ENCODE data around the gene RHBDL1.

Gene RHBDL1

DNA sequence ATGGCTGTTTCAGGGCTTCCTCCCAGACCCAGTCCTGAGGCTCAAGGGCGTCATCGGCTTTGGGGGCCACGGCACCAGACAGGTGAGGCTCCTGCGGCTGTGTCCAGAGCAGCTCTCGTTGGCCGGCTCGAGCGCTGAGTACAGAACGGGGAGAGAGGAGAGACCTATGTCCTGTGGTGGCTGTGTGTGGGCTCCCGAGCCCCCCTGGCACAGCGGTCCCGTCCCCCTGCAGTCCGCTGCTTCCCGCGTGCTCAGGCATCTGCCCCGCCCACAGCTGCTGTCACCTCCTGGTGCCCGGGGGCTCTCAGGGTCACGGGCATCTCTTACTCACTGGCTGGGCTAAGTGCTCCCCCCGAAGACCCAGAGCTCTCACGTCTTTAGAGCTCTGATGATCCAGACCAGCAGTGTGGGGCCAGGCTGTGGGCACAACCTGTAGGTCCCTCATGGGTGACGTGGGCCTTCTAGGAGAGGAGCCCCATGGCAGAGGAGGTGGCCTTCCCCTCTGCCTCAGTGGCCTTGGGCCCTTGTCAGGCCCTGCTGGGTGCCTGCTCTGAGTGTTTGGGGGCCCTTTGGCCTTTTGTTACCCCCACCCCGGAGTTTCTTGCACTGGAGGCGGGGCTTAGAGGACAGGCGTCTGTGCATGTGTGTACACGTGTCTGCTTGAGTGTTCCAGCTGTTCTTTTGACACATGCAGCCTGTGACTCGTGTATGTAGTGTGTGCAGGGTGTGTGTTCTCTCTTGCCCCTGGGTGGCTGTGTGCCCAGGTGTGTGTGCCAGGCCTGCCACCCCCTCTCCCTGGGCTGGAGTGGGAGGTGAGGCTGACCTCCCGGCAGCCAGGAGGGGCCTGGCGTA lies 22.8 kb upstream of the RHBDL1 start:
- no peak for DNase-seq (ENCODE audit: low read depth in 2 of 2)

GRCh38 chr16:654034-654433 lies 21.4 kb upstream of the RHBDL1 start:
- DNase-seq (ENCODE audit: low read depth in 2 of 2): no peak

GRCh38 chr16:657487-657886 lies 18.0 kb upstream of the RHBDL1 start:
- DNase-seq (ENCODE audit: low read depth in 2 of 2): no peak

GRCh38 chr16:658679-659571 lies 16.5 kb upstream of the RHBDL1 start:
- DNase-seq (ENCODE audit: low read depth in 2 of 2): no peak

DNA sequence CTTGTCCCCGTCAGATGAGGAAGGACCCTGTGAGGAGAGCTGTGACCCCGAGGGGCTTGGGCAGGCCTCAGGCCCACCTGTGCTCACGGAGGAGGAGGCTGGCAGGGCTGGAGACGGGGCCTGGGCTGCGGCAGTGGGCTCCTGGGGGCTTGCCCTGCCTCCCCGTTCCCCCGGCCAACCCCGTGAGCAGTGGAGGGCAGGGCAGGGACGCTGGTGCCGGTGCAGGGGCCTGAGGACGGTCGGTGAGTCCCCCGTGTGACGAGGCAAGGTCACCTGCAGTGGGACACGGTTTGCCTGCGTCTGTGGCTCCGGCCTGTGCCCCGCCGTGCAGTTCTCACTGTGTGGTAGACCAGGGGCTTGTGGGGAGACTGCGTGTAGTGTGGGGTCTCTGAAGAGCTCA lies 15.9 kb upstream of the RHBDL1 start:
- DNase-seq (ENCODE audit: low read depth in 2 of 2): no peak

DNA sequence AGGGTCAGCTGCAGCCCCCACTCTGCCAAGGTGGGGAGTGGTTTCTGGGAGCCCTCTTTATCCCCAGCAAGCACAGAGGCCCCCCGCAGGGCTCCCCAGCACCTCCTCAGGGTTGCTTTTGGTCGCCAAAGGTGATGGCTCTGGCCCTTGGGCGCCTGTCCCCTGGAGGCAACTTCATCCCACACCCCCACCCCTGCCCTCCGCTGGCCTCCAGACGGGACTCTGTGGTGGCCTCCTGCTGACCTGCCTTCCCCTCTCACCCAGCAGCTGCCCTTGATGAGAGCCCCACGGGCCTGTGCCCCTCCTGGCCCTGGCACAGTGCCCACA lies 15.4 kb upstream of the RHBDL1 start:
- DNase-seq (ENCODE audit: low read depth in 2 of 2): no peak

GRCh38 chr16:660459-661183 lies 14.8 kb upstream of the RHBDL1 start:
- DNase-seq (ENCODE audit: low read depth in 2 of 2): peak in 1 of 2 donors; percentile 45

DNA sequence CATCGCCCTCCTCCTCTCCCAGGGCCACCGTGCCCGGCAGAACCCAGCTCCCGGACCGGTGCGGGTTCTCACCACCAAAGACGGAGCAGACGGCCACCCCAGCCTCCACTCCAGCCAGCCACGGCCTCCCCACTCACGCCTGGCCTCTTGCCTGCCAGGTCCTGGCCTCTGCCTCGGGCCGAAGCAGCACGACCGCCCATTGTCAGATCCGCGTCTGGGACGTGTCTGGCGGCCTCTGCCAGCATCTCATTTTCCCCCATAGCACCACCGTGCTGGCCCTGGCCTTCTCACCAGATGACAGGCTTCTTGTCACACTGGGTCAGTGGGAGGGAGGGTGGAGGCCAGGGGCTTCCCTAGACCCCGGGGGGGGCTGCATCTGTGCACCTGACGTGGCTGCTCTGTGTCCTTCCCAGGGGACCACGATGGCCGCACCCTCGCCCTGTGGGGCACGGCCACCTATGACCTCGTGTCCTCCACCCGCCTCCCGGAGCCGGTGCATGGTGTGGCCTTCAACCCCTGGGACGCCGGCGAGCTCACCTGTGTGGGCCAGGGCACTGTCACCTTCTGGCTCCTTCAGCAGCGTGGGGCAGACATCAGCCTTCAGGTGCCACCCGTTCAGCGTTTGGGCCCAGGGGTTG lies 14.2 kb upstream of the RHBDL1 start:
- DNase-seq (ENCODE audit: low read depth in 2 of 2): no peak

- DNase-seq (ENCODE audit: low read depth in 2 of 2): no peak
Observed at GRCh38 chr16:662095-662494, 13.4 kb upstream of the RHBDL1 start.

- no peak for DNase-seq (ENCODE audit: low read depth in 2 of 2)
Observed at GRCh38 chr16:662597-662996, 12.9 kb upstream of the RHBDL1 start.

GRCh38 chr16:666572-666971 lies 8.9 kb upstream of the RHBDL1 start:
- DNase-seq (ENCODE audit: low read depth in 2 of 2): no peak

DNA sequence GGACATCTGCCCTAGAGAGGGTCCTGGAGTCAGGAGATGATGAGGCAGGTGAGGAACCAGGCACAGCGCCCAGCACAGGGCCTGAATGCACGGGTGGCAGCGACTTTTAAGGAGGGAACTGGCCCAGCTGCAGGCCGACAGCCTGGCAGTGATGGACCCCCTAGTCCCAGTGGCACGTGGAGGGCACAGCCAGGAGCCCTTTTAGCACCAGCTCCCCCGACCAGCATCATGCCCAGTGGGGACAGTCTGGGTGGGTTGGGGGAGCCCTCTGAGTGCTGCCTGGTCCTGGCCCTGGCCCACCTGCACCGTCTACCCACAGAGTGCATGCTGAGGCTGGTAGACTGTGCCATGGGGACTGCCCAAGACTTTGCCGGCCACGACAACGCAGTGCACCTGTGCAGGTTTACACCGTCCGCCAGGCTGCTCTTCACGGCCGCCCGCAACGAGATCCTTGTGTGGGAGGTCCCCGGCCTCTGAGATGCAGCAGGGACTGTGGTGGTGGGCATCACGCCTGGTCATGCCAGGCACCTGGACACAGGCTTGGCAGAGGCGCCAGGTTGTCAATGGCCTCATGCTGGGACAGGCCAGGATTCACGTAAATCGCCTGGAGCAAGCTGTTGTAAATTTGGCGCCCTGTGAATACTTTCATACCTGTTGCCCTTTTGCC lies 8.2 kb upstream of the RHBDL1 start:
- no peak for DNase-seq (ENCODE audit: low read depth in 2 of 2)

GRCh38 chr16:667780-668518 lies 7.5 kb upstream of the RHBDL1 start, which contains the start of gene RHOT2:
Gene RHOT2 (plus strand): TSS chr16:668132. CDS start chr16:668200, 68 bp downstream.
- peak; percentile 78 to 88 for DNase-seq (ENCODE audit: low read depth in 2 of 2)

GRCh38 chr16:668519-669171 lies 6.8 kb upstream of the RHBDL1 start:
- no peak for DNase-seq (ENCODE audit: low read depth in 2 of 2)

- no peak for DNase-seq (ENCODE audit: low read depth in 2 of 2)
Observed at GRCh38 chr16:669666-670065, 5.8 kb upstream of the RHBDL1 start.

GRCh38 chr16:670485-671352 lies 4.8 kb upstream of the RHBDL1 start:
- no peak for DNase-seq (ENCODE audit: low read depth in 2 of 2)

GRCh38 chr16:671353-672131 lies 3.9 kb upstream of the RHBDL1 start:
- DNase-seq (ENCODE audit: low read depth in 2 of 2): no peak

- no peak for DNase-seq (ENCODE audit: low read depth in 2 of 2)
Observed at GRCh38 chr16:672371-672770, 3.1 kb upstream of the RHBDL1 start.
